HG03025 (cell line): Measurements from ENCODE around the gene NPLOC4.

ENCODE experiments used
- ATAC-seq: cut with Tn5 transposase; IDR thresholded peaks from one replicate; pipeline ENCODE4 v1.9.1; 2021; ENCODE audit warnings: mild to moderate bottlenecking, moderate library complexity; ENCODE audit not compliant: unreplicated experiment, low FRiP score

Gene NPLOC4

DNA sequence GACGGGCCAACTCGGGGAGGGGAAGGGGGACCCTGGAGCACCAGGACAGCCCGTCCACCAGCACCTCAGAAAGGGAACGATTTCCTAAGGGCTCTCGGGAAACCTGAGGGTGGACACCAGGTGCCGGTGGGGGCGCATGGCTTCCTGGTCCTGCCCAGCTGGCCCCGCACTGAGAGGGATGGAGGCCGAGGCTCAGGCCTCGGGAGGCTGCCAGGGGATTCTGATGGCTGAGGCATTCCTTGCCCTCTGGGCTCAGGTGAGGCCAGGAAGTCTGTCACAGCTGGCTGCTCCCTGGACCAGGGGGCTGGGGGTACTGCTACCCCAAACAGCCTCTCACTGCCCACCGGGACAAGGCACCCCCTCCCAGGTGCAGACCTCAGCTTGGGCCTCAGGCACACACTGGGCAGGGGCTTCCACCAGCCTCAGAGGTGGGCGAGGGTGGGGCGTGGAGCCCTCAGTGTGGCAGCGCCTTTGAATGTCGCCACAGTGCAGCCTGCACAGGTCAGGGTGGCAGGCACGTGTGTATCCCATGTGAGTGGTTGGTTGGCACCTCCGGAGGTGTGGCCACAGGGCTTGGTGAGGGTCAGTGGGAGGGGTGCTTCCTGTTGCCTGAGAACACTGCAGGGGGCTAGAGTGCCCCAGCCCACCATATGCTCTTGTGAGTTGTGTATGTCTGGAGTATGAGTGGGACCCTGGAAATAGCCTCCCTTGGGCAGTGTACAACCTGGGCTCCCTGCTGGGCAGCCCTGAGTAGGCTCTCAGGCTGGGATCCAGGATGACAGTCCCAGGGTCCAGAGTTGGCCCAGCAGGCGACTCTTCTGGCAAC, 112.7 kb downstream of the NPLOC4 start:
- ATAC-seq: no peak

DNA sequence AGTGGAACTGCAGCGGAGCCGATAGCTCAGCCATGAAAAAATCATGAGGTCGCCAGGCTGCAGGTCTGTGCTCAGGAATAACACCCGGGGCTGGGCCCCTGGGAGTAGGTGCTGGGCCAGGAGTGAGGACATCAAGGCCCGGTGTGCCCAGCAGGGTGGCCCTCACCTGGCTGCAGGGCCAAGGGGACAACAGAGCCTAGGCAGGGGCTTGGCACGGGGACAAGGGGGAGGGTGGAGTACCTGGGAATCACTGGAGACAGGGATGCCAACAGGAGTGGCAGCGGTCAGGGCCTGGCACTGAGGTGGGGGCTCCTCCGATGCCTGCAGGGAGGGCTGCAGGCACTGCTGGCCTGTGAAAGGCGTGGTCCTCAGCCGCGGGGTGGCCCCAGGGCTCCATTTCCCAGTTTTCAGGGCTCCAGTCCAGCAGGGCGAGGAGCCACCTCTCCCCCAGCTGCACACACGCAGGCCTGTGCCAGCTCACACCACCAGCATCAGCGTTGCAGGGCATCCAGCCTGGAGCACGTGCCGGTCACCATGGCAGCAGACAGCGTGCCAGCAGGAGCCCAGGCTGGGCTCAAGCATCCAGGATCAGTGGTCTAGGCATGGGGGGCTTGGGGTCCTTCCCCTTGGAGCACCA, 113.4 kb downstream of the NPLOC4 start:
- no peak for ATAC-seq

DNA sequence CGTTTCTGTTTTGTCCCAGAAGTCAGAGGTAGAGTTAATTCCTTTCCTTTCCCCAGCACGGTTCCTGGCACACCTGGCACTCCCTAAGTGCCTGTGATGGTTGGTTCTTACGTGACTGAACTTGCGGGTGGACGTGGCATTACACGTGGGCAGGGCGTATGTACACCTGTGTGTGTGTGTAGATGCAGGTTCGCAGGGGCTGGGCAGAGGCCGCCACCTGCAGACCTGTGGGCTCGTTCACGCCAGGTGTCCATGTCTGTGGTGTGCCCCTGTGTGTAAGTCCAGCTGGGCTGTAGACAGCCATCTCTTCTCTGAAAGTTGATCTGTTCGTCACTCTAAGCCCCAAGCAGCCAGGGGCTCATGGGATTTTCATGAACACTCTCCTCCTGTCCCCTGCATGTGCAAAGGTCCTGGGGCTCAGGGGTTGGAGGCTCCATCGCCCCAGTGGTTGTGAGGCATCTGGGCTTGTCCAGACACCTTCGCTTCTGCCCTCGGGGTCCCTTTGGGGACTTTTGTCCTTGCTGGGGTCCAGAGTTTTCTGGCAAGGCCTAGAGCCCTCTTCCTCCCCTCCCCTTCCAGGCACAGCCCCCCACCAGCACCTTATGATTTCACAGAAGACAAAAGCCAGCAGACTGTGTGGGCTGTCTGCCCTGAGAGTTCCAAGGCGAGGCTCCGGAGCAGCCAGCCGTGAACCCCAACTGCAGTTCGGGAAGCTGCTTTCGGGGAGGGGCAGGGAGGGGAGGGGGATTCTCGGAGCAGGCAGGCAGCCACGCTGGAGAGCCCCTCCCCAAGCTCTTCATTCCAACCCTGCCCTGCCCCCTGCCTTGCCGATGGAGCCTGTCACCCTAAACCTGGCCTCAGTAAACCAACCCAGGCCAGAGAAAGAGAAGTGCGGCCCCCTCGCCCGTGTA, 114.2 kb downstream of the NPLOC4 start:
- ATAC-seq: no peak

DNA sequence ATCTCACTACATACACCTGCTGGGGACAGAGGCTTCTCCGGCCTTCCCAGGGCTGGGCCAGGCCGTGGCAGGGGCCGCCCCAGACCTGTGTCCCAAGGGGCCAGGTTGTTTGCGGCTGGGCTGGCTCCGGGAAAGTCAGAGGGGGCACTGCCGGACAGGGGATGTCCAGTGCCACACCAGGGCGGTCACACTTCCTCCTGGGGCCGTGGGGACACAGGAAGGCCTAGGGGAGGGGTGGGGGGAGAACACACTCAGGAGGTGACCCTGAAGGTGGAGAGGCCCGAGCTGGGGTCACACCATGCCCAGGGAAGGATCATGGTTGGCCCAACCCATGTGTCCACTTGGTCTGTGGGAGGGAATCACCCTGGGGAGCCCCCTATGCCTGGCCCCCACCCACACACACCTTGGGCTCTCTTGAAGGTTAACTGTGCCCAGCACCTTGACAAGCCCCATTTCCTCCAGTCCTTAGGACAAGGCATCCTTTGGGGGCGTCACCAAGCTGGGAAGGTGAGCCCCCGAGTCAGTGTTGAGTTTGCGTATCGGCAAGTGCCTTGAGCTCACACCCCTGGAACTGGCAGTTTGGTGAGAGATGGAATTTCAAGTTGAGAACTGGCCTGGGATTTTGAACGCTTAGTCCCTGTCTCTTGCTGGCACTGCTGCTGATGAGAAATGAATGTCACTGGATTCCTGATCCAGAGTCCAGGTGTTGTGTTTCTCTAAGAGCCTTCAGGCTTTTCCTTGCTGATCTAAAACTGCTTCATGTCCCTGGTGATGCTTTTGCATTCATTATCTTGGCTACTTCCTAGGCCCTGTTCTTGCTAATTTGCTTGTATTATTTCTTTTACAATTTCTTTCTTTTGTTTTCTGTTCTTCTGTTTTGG, 116.7 kb downstream of the NPLOC4 start:
- no peak for ATAC-seq

DNA sequence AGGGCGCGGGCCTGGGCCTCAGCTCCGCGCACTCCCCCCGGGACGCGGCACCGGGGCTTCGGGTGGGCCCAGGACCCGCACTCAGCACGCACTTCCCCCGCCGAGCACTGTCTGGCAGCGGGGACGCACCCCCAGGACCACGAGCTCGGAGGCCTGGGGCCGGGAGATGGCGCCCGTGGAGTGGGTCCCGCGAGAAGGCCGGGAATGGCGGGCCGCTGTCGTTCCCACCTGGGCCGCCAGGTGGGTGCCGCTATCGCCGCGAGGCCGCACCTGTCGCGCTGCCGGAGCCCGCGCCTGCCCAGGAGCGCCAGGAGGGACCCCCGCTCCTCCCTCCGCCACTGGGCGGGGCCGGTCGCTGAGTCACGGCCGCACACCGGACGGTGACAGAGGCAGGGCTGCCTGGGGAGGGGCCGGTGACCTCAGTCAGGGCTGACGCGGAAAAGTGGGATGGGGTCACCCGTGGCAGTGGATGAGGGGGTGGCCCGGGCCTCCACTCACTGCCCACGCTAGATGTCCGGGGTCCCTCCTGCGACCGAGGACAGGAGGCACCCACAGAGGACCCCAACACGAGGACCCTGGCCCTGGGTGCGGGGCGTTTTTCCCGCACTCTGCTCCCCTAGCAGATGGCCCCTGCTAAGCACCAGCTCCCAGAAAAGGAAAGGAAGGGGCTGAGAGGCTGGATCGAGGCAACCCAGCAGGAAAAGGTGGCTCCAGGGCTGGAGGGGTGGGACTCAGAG, 117.5 kb downstream of the NPLOC4 start:
- ATAC-seq: no peak

DNA sequence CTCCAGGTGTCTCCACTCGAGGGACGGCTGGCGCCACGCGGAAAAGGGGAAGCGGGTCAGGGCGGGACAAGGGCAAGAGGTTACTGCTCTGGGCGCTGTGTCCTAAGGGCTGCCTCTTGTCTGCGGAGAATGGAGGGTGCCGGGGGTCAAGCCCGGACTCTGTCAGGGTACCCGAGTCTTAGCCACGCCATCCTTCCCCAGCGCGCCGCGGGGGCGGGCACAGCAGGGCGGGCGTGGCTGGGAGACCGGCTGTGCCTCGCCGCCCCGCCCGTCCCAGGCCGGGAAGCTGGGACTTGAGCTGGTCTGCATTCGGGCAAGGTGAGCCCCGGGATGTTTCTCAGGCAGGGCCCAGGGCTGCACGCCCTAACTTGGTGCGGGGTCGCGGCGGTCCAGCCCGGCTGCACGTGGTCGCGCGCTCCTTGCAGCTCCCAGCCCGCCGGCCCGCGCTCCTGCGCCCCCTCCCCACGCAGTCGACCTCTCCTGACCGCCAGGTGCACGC, 118.1 kb downstream of the NPLOC4 start:
- no peak for ATAC-seq

DNA sequence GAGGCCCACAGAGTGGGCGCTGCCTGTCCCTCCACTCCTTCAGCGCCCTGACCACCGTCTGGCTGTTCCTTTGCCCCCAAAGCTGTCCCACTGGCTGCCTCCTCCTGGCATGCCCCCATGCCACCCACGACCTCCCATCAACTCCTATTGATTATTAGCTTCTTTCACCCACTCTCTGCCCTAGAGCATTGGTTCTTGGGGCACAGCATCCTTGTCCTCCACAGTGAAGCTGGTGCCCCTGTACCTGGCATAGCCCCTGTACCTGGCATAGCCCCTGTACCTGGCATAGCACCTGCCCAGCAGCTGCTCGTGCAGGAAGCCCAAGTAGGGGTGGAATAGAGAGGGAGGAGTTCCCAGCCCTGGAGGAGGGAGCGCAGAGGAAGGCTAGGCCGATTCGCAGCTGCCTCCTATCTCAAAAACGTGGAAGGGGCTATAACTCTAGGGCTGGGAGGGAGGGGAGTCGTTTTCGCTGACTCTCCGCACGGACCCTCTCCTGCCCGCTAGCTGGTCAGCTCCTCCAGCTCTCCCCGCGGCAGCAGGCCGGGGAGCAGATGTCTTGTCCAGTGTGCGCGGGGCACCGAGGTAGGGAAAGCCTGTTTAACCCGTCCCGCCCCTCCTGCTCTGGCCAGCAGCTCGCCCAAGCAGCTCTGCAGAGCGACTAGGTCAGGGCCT, 118.7 kb downstream of the NPLOC4 start:
- no peak for ATAC-seq

DNA sequence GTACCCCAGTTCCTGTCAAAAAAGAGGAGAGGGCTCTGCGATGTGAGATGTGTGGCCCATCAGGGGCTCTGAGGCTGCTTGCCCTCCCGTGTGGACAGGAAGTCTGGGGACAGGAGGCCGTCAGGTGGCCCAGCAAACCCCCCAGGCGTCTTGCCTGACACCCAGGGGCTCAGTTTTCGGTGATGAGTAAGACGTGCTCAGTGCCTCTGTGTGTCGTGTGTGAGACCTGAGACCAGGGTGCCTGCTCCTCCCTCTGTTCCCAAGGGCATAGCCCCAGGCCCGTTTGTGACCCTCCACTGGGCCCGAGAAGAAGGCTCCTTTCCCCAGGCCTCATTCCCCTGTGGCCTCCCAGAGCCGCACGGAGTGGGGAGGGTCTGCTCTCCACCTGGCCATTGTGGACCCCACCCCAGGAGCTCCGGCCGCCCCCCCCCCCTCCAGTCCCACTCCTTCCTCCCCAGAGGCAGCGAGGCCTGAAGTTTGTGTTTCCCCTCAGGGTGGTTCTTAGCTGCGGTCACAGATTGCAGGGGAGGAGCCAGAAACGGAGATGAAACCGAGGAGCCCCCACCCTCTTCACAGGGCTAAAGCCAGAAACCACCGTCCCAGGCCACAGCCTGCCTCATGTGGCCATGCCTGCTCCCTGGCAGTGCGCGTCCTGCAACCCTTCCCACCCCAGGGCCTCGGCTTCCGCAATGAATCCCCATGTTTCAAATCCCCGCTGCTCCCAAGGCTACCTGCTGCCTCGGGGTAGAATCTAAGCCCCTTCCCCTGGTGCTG, 119.4 kb downstream of the NPLOC4 start:
- no peak for ATAC-seq

DNA sequence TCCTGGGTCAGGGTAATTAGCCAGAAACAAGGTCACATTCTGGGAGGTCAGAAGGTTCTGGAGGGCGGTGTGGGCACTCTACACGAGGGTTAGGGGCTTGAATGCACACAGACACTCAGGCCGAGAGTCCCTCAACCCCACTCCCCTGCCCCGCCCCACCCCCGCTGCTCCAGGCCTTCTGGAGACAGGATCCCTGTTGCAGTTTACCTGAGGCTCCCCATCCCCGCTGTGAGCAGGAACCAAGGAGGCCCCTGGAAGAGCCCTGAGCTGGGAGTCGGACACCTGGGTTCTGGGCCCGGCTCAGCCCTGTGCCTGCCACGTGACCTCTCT, 119.9 kb downstream of the NPLOC4 start:
- no peak for ATAC-seq

DNA sequence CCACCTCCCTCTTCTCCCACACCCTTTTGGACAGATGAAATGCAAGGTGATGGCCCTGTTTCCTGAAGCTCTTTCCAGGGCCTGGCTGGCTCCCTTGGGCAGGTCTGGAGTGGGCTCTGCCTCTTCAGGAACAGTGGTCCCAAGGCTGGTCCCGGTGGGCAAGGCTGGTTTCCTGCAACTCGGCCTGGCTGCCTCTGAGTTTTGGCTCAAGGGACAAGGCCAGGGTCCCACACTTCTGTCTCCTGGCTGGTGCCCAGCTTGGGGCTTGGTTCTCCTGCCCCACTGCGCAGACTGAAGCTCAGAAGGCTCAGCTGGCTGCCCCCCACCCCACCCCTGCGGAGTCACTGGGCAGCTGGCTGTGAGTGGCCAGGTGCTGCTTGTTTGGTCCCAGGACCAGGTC, 120.5 kb downstream of the NPLOC4 start:
- no peak for ATAC-seq

DNA sequence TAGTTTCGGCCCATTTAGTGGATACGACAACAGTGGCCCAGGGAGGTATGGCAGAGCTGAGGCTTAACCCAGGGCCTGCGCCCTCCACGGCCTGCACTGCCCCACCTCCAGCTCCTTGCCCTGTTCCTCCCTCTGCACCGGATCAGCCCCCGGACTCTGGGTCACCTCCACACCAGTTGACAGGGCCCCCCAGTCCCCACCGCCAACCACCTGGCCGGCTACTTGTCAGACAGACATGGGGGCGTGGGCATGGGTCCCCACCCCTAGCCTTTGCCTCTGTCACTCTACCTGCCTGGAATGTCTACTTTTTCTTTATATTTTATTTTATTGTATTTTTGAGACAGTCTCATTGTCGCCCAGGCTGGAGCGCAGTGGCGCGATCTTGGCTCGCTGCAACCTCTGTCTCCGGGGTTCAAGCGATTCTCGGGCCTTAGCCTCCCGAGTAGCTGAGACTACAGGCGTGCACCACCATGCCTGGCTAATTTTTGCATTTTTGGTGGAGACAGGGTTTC, 121.3 kb downstream of the NPLOC4 start:
- no peak for ATAC-seq

DNA sequence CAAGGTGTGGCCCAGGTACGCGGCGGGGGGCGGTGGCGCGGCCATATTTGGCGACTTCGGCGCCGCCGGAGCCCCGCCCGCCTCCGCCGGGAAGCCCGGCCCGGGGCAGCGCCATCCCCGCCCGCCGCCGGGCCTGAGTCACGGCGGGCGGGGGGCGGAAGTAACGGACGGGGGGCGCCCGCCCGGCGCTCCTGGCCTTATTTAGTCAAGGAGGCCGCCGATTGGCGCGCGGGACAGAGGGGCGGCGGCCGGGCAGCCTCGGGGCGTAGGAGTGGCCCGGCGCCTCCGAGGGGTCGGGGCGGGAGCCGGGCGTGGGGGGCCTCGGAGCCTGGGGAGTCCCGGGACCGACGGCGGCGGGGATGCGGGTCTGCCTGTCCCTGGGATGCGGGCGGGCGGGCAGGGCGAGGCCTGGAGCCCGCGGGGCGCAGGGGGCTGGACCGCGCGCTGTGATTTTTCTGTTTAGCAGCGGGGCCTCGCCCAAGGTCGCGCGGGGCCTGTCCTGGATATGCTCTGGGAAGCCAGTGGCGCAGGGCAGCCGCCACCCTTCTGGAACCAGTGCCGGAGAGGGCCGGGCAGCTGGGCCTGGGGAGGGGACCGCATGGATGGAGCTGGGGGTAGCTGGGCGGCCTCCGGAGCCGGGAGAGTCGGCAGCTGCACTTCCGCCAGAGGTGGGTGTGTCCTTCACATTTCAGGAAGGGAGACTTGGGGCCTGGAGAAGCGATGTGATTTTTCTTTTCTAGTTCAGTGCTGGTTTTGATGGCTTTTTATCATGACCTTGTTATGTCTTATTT, 122.0 kb downstream of the NPLOC4 start:
- ATAC-seq: no peak

DNA sequence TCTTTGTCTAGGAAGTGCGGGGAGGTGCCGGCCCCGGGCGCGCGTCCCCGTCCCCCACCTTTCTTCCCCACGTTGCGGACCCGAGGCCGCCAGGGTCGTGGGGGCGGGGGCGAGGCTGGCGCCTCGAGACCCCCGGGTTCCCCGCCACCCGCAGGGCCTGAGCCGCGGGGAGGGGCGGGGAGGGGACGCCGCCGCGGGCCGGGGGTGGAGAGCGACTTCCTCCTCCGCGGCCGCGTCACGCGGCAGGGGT, 122.5 kb downstream of the NPLOC4 start:
- ATAC-seq: no peak

DNA sequence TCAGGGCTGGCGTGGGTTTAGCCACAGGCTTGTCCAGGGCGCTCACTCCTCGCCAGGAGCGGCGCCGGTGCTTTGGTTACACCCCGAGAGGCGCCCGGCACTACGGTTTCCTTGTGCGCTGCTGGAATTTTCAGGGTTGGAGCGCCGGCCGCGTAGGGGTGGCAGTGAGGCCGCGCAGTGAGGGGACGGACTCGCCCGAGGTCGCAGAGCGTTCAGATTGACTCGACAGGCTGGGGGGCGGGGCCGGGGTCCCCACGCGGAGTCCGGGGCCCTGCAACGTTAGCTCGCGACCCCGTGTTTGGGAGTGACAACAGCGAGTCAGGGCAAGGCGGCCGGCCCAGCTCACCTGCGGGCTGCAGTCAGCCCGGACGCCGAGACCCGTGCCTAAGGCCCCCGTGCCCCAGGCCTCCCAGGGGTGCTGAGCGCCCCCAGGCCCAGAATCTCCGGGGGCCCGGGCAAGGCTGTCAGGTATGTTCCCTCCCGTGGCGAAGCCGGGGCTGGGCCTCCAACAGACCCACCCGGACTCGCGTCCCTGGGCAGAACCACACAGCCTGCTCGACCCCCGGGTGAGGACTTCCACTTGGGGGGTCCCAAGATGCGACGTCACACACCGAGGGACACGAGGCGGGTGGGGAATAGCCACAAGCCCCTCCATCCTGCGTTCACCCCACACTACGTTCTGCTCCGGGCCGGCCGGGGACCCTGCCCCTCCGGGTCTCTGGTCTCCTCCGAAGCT, 123.0 kb downstream of the NPLOC4 start:
- ATAC-seq: no peak

DNA sequence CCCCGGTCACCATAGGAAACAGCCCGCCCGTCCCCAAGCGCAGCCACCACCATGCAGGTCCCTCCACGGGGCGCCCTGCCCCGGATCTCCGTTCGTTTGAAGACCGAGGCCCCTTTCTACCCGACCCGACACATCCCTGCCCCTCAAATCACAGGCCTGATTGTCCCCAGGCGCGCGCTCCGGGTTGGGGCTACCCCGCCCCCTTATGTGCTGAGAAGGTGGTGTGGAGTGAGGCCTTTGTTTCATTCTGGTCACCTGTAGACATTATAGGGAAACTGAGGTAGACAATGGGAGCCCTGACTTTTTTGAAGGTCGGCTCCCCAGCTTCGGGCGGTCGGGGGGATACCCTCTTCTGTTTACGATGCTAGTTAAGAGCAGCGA, 123.5 kb downstream of the NPLOC4 start:
- ATAC-seq: peak; percentile 3

DNA sequence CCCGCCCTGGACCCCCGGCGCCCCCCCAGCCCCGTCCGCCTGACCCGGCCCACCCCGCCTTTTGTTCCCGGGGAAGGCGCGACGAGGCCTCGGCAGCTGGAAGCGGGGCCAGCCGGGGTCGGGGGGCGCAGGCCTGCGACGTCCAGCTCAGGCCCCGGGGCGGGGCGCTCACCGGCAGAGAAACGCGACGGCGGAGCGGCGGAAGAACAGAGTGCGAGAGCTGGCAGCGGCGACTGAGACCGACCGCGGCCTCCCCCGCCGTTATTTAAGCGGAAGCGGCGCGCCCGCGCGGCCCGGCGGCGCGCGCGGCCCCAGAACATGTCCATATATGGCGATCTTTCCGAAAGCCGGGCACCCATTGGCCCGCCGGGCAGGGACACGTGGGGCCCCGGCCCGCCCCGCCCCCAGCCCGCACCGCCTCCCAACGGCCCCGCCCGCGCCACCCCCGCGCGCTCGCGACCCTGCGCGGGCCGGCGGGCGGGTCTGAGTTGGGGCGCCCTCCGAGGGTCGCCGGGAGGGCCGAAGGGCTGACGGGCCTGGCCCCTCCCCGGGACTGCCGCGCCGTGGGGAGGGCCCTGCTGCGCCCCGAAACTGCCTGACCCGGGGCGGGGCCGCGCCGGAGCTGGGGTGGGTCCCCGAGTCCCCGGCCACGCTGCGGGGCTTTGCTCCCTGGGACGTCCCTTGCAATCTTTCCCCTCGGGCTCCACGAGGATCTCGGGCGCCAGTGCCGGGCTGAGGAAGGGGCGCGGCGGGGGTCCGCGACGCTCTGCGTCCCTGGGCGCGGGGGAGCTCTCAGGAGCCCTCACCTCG, 124.1 kb downstream of the NPLOC4 start, which contains the start of gene ACTG1:
Gene ACTG1, minus strand, starts transcription at position 238 of the 810 bp plus-strand sequence. CDS start 445 bp downstream, outside the sequence.
- peak; percentile 39 for ATAC-seq
